GM12878 (cell line): ENCODE measurements around the gene PDE10A.

Experiments
- CBFB ChIP-seq: IDR thresholded peaks from 2 replicates; pipeline ENCODE4 v1.6.1; 2016; ENCODE audit warnings: antibody characterized with exemption, low read depth
- CHD2 ChIP-seq: IDR thresholded peaks from 2 replicates; pipeline ENCODE4 v1.6.1; 2011; ENCODE audit warnings: low read depth, low read length, improper control_type of control experiment, borderline replicate concordance
- EP300 ChIP-seq, 2 experiments: fragments of 150-350 bp in 1 of 2; IDR thresholded peaks; 2 replicates each; pipeline ENCODE4 v1.6.1; 2011 to 2012; ENCODE audit warnings: low read depth in 2 of 2, low read length in 2 of 2, borderline replicate concordance in 1 of 2, improper control_type of control experiment in 1 of 2, inconsistent platforms in 1 of 2; ENCODE audit not compliant: control insufficient read depth in 1 of 2
- MLLT1 ChIP-seq: fragments of 450-650 bp; IDR thresholded peaks from 2 replicates; pipeline ENCODE4 v1.6.1; 2016; ENCODE audit warnings: mild to moderate bottlenecking
- PAX5 ChIP-seq: IDR thresholded peaks from 2 replicates; pipeline ENCODE4 v1.6.1; 2011; ENCODE audit warnings: low read depth, low read length, borderline replicate concordance
- POLR2AphosphoS5 ChIP-seq: IDR thresholded peaks from 2 replicates; pipeline ENCODE4 v1.6.1; 2011; ENCODE audit warnings: mild to moderate bottlenecking, low read length, inconsistent platforms
- YY1 ChIP-seq: IDR thresholded peaks from 2 replicates; pipeline ENCODE4 v1.6.1; 2011; ENCODE audit warnings: low read depth, mild to moderate bottlenecking, low read length
- TF ChIP-seq, protein P1 (sequence below), 3 experiments: IDR thresholded peaks in 2 of 3; conservative IDR thresholded peaks in 1 of 3; 2 replicates each; pipeline ENCODE4 v1.5.1; 2011; ENCODE audit warnings: low read depth in 3 of 3, low read length in 3 of 3, mild to moderate bottlenecking in 3 of 3, control low read depth in 2 of 3, moderate library complexity in 2 of 3, inconsistent platforms in 1 of 3, mixed read lengths in 1 of 3; ENCODE audit not compliant: control insufficient read depth in 2 of 3, insufficient read depth in 1 of 3; ENCODE audit errors: extremely low read depth in 1 of 3
- TF ChIP-seq, protein P2 (sequence below): IDR thresholded peaks from 2 replicates; pipeline ENCODE4 v1.6.1; 2012; ENCODE audit warnings: low read length, inconsistent platforms

DNA sequence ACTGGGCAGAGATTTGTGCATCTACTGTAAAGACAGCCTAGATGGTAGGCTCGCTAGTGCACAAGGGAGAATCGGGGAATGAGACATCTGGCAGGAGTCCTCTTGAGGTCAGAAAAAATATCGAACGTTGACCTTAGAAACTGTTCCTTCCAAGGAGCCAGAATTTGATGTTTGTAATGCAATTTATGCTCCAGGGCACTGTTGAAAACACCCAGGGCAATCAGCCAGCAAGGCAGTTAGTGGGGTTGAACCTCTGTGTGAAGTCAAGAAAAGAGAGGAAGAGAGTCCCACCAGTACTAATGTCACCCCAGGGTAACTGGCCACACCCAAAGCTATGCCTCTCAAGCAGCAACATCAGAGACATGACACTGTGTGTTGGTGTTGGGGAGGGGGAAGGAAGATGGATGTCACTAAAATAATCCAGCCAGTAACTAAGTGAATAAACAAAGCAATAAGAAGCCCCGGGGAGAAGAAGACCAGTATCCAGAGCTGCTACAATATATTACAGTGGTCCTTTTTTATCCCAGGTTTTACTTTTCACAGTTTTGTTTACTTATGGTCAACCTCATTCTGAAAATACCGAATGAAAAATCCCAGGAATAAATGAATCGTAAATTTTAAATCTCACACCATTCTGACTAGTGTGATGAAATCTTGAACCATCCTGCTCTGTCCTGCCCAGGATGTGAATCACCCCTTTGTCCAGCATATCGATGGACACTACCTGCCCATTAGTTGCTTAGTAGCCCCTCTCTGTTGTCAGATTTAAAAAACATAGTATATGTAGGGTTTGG is 32.9 kb upstream of the PDE10A start:
- TF ChIP-seq, protein P1, sequence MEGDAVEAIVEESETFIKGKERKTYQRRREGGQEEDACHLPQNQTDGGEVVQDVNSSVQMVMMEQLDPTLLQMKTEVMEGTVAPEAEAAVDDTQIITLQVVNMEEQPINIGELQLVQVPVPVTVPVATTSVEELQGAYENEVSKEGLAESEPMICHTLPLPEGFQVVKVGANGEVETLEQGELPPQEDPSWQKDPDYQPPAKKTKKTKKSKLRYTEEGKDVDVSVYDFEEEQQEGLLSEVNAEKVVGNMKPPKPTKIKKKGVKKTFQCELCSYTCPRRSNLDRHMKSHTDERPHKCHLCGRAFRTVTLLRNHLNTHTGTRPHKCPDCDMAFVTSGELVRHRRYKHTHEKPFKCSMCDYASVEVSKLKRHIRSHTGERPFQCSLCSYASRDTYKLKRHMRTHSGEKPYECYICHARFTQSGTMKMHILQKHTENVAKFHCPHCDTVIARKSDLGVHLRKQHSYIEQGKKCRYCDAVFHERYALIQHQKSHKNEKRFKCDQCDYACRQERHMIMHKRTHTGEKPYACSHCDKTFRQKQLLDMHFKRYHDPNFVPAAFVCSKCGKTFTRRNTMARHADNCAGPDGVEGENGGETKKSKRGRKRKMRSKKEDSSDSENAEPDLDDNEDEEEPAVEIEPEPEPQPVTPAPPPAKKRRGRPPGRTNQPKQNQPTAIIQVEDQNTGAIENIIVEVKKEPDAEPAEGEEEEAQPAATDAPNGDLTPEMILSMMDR (IDR thresholded peaks at IDR 0.05 in 2 of 3, conservative IDR thresholded peaks at IDR 0.05 in 1 of 3; ENCODE audit: control insufficient read depth in 2 of 3, extremely low read depth in 1 of 3, insufficient read depth in 1 of 3, low read depth in 3 of 3, low read length in 3 of 3) = no peak
- TF ChIP-seq CBFB = no peak
- TF ChIP-seq EP300 (IDR thresholded peaks at IDR 0.05; ENCODE audit: borderline replicate concordance in 1 of 2, control insufficient read depth in 1 of 2, low read depth in 2 of 2, low read length in 2 of 2) = no peak
- no peak for TF ChIP-seq POLR2AphosphoS5
- TF ChIP-seq YY1 = no peak
- TF ChIP-seq CHD2 = no peak
- TF ChIP-seq MLLT1 = no peak
- TF ChIP-seq, protein P2, sequence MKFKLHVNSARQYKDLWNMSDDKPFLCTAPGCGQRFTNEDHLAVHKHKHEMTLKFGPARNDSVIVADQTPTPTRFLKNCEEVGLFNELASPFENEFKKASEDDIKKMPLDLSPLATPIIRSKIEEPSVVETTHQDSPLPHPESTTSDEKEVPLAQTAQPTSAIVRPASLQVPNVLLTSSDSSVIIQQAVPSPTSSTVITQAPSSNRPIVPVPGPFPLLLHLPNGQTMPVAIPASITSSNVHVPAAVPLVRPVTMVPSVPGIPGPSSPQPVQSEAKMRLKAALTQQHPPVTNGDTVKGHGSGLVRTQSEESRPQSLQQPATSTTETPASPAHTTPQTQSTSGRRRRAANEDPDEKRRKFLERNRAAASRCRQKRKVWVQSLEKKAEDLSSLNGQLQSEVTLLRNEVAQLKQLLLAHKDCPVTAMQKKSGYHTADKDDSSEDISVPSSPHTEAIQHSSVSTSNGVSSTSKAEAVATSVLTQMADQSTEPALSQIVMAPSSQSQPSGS = no peak
- TF ChIP-seq PAX5 = no peak
